NCI-H1417 treated with DMSO at 0.1 percent for 48 hours (cell line): Measurements from ENCODE around the gene ST8SIA6.

ENCODE experiments used
- DNase-seq: peaks from one replicate; lab custom pipeline; 2025; lab: John Stamatoyannopoulos, UW

Gene ST8SIA6

GRCh38 chr10:17385066-17385465, 69.3 kb downstream of the ST8SIA6 start:
- no peak for DNase-seq

GRCh38 chr10:17383801-17384555, 70.4 kb downstream of the ST8SIA6 start:
- no peak for DNase-seq

GRCh38 chr10:17381502-17382142, 72.8 kb downstream of the ST8SIA6 start:
- DNase-seq: no peak

GRCh38 chr10:17380888-17381287, 73.5 kb downstream of the ST8SIA6 start:
- DNase-seq: no peak

GRCh38 chr10:17380016-17380415, 74.4 kb downstream of the ST8SIA6 start:
- DNase-seq: no peak

- no peak for DNase-seq
Observed at GRCh38 chr10:17379151-17379690, 75.2 kb downstream of the ST8SIA6 start.

GRCh38 chr10:17375936-17376584, 78.3 kb downstream of the ST8SIA6 start:
- no peak for DNase-seq

GRCh38 chr10:17368708-17369272, 85.6 kb downstream of the ST8SIA6 start:
- no peak for DNase-seq

GRCh38 chr10:17366705-17367104, 87.7 kb downstream of the ST8SIA6 start:
- DNase-seq: no peak

- DNase-seq: no peak
Observed at GRCh38 chr10:17365402-17365801, 89.0 kb downstream of the ST8SIA6 start.

GRCh38 chr10:17358461-17358860, 95.9 kb downstream of the ST8SIA6 start:
- no peak for DNase-seq

GRCh38 chr10:17357781-17358180, 96.6 kb downstream of the ST8SIA6 start:
- DNase-seq: no peak

GRCh38 chr10:17356820-17357219, 97.6 kb downstream of the ST8SIA6 start:
- DNase-seq: no peak

- no peak for DNase-seq
Observed at GRCh38 chr10:17354781-17355180, 99.6 kb downstream of the ST8SIA6 start.

- DNase-seq: no peak
Observed at GRCh38 chr10:17353568-17354300, 100.7 kb downstream of the ST8SIA6 start.

GRCh38 chr10:17352583-17352982, 101.8 kb downstream of the ST8SIA6 start:
- no peak for DNase-seq

- DNase-seq: no peak
Observed at GRCh38 chr10:17351506-17351905, 102.9 kb downstream of the ST8SIA6 start.

GRCh38 chr10:17349717-17350116, 104.7 kb downstream of the ST8SIA6 start:
- DNase-seq: no peak

- DNase-seq: no peak
Observed at GRCh38 chr10:17348501-17349349, 105.7 kb downstream of the ST8SIA6 start.

GRCh38 chr10:17348011-17348500, 106.3 kb downstream of the ST8SIA6 start:
- DNase-seq: no peak

- DNase-seq: no peak
Observed at GRCh38 chr10:17344206-17344605, 110.2 kb downstream of the ST8SIA6 start.
